ENCODE measurements around the gene DLG4. TPM values are rescaled to one million over a fixed set of nuclear protein-coding genes. Genes with fewer than 3 reads are reported as not detected.

DLG4 gene
- total RNA-seq, 2 experiments from 2014 or later, result 15.4 to 27.3 TPM

- Histone ChIP-seq H3K36me3 (ENCODE audit: insufficient read depth, low read length) (peaks cover 78% of the 10 kb centered on the region), H3K27ac (ENCODE audit: low read depth, low read length, poor library complexity, severe bottlenecking) (no peak overlapping the region), H2AFZ (ENCODE audit: low read length) (no peak overlapping the region), H3K9me2 (ENCODE audit: insufficient read depth, low read length) (no peaks in the 10 kb centered on the region), H3K79me2 (ENCODE audit: insufficient read depth, low read depth, low read length) (peaks cover 37% of the 10 kb centered on the region), H3K4me3 (ENCODE audit: low read depth, low read length, poor library complexity, severe bottlenecking) (no peak overlapping the region), H3K4me2 (ENCODE audit: low read length) (no peak overlapping the region), H3K4me1 (ENCODE audit: insufficient read depth, low read length, poor library complexity, severe bottlenecking) (peaks cover 10% of the 10 kb centered on the region), H3K9me3 (ENCODE audit: low read length) (no peaks in the 10 kb centered on the region), H4K20me1 (ENCODE audit: insufficient read depth, low read length) (peaks cover 11% of the 10 kb centered on the region)
- ChIA-PET CTCF (ENCODE audit: unreplicated experiment) (no interaction called here), POLR2A (no interaction called here)
- TF ChIP-seq EZH2phosphoT487 (IDR thresholded peaks at IDR 0.05; ENCODE audit: borderline replicate concordance, low read depth, low read length) (no peak), CTCF (conservative IDR thresholded peaks at IDR 0.05; ENCODE audit: low read length) (no peak)
- no TSS peak for BruUV-seq (replicated peaks)
- DNase-seq (ENCODE audit: low spot score), result no peak
- intact Hi-C loops (cut with micrococcal nuclease; ENCODE audit: unreplicated experiment), result no loop called here
These were observed 9.9 kb upstream of the DLG4 start for GRCh38 chr17:7229504-7229903.

DNA sequence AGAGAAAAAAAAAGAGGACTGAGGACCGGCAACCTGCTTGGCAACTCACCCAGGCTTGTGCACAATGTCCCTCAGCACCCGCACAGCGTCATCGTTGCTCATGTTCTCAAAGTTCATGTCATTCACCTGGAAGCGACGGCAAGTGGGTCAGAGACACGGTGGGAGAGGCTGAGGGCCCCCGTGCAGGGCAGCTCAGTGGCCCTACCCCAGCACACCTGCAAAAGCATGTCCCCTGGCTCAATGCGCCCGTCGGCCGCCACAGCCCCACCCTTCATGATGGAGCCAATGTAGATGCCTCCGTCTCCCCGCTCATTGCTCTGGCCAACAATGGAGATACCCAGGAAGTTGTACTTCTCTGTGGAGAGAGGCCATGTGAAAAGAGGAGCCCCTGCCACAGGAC is 9.3 kb upstream of the DLG4 start:
- CTCF ChIA-PET (ENCODE audit: unreplicated experiment), result no interaction called here
- BruUV-seq (replicated peaks), result no TSS peak
- no peak for DNase-seq (ENCODE audit: low spot score)

More for the DNA sequence above, 9.3 kb upstream of the DLG4 start:
- no peak overlapping the region for H3K4me2 ChIP-seq (ENCODE audit: low read length)
- H3K9me3 ChIP-seq (ENCODE audit: low read length), result no peaks in the 10 kb centered on the region
- H4K20me1 ChIP-seq (ENCODE audit: insufficient read depth, low read length), result peaks cover 11% of the 10 kb centered on the region
- intact Hi-C loops (cut with micrococcal nuclease; ENCODE audit: unreplicated experiment), result no loop called here
- no peak overlapping the region for H3K27ac ChIP-seq (ENCODE audit: low read depth, low read length, poor library complexity, severe bottlenecking)
- peaks cover 10% of the 10 kb centered on the region for H3K4me1 ChIP-seq (ENCODE audit: insufficient read depth, low read length, poor library complexity, severe bottlenecking)
- peaks cover 36% of the 10 kb centered on the region for H3K79me2 ChIP-seq (ENCODE audit: insufficient read depth, low read depth, low read length)
- POLR2A ChIA-PET, result no interaction called here
- no peak overlapping the region for H3K4me3 ChIP-seq (ENCODE audit: low read depth, low read length, poor library complexity, severe bottlenecking)
- no peak overlapping the region for H2AFZ ChIP-seq (ENCODE audit: low read length)
- peaks cover 83% of the 10 kb centered on the region for H3K36me3 ChIP-seq (ENCODE audit: insufficient read depth, low read length)
- TF ChIP-seq CTCF (conservative IDR thresholded peaks at IDR 0.05; ENCODE audit: low read length) (no peak), EZH2phosphoT487 (IDR thresholded peaks at IDR 0.05; ENCODE audit: borderline replicate concordance, low read depth, low read length) (no peak)
- no peaks in the 10 kb centered on the region for H3K9me2 ChIP-seq (ENCODE audit: insufficient read depth, low read length)
